RPMI7951 (cell line): Measurements from ENCODE around the gene RALY. TPM values are rescaled to one million over a fixed set of nuclear protein-coding genes. Genes with fewer than 3 reads are reported as not detected.

Experiments
- DNase-seq: peaks from one replicate; pipeline ENCODE4 v3.0.0-alpha.2; 2012; ENCODE audit warnings: low read depth
- total RNA-seq: library from RNA; depleted of rRNA; stranded (reverse); fragments of >200 nt; shearing (Covaris generic); gene quantifications from 2 replicates; pipeline ENCODE4 v1.2.3, GENCODE V29; 2014

Gene RALY
- total RNA-seq, 1 experiment from 2014 or later, result 153 TPM

- no peak for DNase-seq
These were observed 83.2 kb downstream of the RALY start for GRCh38 chr20:34076952-34077351.

- no peak for DNase-seq
These were observed 84.8 kb downstream of the RALY start for GRCh38 chr20:34078540-34078939.

- no peak for DNase-seq
These were observed 86.1 kb downstream of the RALY start for GRCh38 chr20:34079818-34080217.

DNA sequence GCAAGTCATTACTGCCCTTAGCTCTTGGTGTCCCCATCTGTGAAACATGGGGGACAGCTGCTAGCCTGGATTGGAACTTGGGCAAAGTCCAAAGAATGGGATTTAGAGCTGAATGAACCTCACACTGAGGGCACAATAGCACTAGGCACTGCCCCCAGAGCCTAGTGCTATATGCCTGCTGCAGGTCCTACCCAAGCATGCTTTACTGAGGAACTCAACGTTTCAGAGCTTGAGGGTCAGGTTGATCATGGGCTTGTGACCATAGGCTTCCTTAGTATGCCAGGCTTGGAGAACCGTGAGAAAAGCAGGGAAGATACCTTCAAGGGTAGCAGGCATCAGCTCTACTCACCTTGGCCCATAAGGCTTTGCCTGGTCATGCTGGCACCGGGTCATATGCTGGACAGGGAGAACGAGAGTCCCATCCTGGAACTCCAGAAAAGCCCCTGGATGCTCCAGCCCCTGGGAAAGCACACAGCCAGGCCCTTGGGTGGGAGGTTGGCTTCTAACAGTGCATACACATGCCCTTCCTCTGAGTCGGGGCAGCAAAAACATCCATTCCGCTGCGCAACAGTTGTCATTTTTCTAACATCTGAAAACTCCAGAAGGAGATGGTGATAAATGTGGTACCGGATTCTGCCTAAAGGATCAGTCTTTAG lies 88.6 kb downstream of the RALY start:
- DNase-seq, result no peak

- peak; percentile 99 for DNase-seq
These were observed 89.4 kb downstream of the RALY start for GRCh38 chr20:34083137-34083536.

GRCh38 chr20:34083781-34084180 lies 90.1 kb downstream of the RALY start:
- no peak for DNase-seq

DNA sequence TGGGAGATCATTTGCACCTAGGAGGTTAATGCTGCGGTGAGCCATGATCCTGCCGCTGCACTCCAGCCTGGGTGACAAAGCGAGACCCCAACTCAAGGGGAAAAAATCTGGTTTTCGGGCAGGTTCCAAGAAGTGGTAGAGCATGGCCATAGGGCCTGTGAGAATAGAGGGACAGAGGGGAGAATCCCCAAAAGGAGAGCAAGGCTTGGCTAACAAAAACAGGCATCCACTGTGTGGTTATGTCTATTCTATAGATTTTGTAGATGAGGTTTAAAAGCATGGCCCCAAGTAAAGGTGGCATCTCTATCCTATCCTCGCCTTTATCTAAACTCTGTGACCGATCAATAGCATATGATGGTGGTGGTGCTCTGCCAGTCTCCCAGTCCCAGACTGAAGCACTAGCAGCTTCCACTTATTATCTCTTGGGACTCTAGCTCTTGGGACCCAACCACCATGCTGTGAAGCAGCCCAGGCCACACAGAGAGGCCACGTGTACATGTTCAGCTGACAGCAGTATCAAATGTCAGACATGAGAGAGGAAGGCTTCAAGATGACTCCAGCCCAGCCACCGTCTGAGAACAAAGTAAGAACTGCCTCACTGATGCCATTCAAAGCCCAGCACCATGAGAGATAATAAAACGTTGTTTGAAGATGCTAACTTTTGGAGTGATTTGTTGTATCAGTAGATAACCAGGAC lies 90.7 kb downstream of the RALY start:
- DNase-seq, result no peak

- DNase-seq, result no peak
These were observed 91.9 kb downstream of the RALY start for GRCh38 chr20:34085544-34086040.

DNA sequence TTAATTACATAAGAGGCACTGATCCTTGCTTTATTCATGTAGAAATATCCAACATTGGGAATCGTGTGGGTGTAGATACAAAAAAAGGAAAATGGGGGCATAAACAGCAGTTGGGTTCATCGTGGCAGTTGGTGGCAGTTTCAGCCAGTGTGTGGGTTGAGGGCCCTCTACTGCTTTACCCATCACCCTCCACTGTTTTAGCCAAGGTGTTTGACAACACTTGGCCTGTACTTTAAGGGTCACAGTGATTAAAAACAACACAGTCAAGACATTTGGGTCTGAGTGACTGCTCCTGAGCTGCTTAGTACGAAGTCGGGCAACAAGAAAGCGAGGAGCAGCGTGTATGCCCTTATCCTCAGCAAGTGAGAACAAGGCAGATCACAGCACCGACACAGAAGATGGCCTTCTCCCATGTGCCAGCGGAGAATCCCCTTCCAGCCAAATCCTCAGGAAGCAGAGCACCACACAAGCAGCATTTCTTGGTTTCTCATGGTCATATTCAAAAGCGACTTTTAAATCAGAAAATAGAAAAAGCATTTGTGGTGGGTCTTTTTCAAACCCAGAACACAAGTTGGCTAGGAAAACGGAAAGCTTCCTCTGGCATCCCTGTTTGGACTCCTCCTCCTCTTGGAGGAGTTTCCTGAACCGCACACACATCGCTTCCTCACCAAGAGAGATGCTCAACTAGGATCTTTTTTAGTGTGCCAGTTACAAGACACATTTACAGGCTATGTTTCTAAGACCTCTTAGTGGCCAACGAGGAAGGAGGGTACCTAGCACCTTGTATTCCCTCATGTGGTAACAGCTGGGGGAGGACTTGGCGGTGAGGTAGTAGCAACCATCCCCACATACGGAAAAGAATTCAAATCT lies 94.8 kb downstream of the RALY start:
- DNase-seq, result no peak

DNA sequence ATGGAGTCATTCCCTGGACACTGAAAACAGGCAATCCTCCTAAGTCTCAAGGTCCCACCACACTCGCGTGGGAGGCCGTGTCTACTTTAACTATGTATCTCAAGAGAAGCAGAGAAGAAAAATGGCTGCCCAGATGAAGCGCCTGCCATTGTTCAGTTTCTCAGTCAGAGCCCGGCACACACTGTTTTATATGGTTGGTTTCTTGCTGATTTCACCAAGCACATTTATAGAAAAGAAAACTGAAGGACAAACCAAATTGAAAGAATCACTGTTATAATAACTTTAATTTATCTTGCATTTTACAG lies 95.4 kb downstream of the RALY start:
- DNase-seq, result no peak

DNA sequence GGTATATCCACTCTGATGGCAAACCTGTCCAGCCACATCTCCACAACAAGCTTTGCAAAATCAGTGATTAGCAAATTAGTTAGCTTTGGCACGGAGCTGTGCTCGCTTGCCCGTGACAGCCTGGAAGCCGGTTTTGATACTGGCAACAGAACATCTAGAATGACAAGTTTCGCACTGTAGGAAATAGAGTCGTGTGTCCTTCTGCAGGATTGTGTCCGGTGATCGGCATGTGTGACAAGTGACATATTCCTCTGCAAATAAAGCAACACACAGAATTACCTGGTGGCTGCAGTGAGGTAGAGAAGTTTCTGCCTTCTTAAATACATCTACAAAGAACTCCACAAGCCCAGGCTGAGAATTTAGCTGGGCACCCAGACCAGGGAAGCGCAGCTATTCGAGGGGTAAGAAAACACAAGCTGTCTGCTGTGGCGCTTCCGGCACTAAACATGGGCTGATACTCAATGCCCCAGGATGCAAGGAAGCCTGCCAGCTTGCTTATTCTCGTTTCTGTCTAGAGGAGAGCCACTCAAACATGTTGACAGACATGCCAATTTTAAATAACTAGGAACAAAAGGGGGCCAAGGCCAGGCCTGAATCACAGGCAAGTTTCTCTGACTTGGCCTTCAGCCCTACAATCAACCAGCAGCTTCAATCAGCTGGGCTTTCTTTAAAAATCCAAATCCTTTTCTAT lies 96.1 kb downstream of the RALY start:
- DNase-seq, result no peak

DNA sequence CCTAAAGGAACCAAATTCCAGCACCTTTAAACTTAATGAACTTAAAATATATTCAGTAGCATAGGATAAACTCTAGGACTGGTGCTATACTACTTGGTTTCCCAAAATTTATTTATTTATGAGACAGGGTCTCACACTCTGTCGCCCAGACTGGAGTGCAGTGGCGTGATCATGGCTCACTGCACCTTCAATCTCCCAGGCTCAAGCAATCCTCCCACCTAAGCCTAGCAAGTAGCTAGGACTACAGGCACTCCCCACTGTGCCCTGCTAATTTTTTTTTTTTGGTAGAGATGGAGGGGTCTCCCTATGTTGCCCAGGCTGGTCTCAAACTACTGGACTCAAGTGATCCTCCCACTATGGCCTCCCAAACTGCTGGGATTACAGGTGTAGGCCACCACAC lies 96.9 kb downstream of the RALY start:
- no peak for DNase-seq

DNA sequence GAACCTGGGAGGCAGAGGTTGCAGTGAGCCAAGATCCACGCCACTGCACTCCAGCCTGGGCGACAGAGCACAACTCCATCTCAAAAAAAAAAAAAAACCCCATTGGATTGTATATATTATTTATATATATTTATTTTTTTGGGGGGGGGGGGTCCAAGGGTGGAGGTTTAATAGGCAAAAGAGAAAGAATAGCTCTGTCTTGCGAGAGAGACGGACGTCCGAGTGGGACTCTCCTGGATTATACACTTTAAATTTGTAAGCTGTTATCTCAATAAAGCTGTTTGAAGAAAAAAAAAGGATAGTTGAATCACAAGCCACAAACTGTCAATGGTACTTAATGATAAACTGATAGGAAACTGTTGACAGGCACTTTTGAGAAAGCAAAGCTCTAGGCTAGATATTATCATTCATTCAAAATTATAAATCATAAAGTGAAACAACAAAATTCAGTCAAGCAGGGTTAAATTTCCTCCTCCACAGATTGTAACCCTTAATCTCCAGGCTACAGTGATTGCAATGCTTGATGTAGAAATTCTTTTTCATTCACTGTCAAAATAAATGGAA lies 98.0 kb downstream of the RALY start:
- DNase-seq, result no peak

DNA sequence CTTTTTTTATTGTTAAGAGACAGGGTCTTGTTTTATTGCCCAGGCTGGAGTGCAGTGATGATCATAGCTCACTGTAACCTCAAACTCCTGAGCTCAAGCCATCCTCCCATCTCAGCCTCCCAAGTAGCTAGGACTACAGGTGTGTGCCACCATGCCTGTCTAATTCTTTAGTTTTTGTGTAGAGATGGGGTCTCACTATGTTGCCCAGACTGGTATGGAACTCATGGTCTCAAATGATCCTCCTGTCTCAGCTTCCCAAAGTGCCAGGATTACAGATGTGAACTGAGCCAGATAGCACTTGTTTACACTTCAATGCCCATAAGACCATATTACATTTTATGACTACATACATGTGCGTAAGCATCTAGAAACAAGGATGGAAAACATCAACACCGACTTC lies 100.2 kb downstream of the RALY start:
- no peak for DNase-seq

- DNase-seq, result no peak
These were observed 102.1 kb downstream of the RALY start for GRCh38 chr20:34095825-34096224.

DNA sequence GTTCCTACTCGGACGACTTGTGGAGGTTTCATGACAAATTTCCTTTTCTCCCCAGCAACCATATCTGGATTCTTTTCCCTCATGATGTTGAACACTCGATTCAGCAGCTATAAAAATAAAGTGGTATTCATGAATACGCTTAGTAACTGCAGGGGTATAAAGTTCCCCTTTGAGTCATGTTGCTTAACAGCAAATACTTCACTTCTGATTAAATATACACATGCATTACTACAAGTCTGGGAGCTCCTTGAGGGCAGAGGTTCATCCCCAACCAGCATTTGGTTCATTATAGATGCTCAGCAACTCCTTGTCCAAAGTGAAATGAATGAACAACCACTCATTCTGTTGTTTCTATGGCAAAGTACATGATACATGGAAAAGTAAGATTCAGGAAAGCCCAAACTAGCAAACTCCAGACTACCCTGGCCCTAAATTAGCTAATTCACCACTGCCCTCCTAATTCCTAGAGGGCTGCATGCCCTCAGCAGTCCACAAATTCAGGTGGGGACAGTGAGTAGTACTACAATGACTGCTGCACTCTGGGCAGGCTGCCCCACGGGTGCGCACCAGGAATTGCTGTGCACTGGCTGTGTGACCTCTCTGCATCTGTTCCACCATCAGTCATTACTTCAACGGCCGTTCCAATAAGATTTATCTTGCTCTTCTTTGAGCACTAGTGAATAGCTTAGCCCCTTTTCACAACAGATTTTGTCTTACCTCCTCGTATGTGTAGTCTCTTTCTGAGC lies 103.2 kb downstream of the RALY start:
- no peak for DNase-seq

GRCh38 chr20:34098570-34098969 lies 104.9 kb downstream of the RALY start:
- DNase-seq, result no peak

- DNase-seq, result no peak
These were observed 106.0 kb downstream of the RALY start for GRCh38 chr20:34099675-34100074.

- no peak for DNase-seq
These were observed 106.9 kb downstream of the RALY start for GRCh38 chr20:34100576-34100975.

- DNase-seq, result no peak
These were observed 108.6 kb downstream of the RALY start for GRCh38 chr20:34102342-34102741.

DNA sequence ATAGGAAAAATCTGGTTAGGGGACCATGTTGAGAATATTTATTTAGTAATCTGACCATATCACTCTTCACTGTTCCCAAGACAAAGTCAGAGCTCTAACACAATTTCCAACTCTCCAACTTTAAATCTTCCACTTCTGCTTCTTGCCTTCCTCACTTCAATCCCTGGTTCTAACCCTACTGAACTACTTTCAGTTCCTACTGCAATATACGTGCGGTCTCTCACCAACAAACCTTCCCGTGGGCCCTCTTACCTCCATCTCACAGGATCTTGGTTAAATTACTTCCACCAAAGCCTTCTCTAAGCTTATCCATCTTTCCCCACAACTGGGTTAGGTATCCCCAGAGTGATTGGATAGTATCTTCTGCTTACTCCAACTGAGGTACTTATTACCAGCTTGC lies 110.3 kb downstream of the RALY start:
- no peak for DNase-seq
